ENCODE data around the gene NLN.
"Not testable (repeated sequence)": the region's sequence is repeated elsewhere in the genome, so short reads cannot be mapped to it uniquely, and the experiment has no call there.

NLN gene

DNA sequence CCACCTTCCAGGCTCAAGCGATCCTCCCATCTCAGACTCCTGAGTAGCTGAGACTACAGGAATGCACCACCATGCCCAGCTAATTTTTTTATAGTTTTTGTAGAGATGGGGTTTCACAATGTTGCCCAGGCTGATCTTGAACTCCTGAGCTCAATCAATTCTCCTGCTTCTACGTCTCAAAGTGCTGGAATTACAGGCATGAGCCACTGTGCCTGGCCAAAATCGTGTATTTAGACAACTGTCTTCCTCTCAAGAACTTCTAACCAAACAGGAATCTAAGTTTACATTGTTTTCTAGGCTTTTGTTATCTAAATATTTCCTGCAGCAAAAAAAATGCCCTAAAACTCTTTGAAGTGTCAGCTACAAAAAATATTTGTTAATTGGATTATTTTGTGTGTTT is 78.8 kb downstream of the NLN start:
- no peaks in the 10 kb centered on the region for H3K27me3 Mint-ChIP-seq (ENCODE audit: low read depth)
- no peak overlapping the region for H3K4me3 Mint-ChIP-seq
- H3K36me3 Mint-ChIP-seq (ENCODE audit: low read depth): peaks cover 16% of the 10 kb centered on the region
- H3K4me1 Mint-ChIP-seq (ENCODE audit: low read depth): peaks cover 24% of the 10 kb centered on the region
- H3K9me3 Mint-ChIP-seq: peaks cover 6% of the 10 kb centered on the region
- H3K27ac Mint-ChIP-seq: no peak overlapping the region

DNA sequence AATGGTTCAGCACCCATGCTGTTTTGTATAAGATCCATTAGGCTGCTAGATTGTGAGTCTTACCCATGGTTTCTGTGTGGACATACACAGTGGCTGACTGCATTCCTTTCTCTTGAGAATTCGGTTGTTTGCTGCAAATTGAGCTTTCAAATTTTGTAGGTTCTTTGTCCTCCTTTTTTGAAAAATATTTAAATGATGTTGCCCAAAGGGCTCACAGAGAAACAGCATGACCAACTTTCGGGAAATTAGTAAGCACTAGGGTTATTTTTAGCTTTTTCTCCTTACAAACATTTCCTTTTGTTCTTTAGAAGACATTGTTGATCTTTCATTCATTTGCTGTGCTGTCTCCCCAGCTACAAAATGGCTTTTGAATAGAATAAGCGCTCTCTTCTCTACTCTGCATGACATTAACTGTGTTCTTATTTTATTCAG is 79.4 kb downstream of the NLN start:
- Mint-ChIP-seq H3K36me3 (ENCODE audit: low read depth) (peaks cover 22% of the 10 kb centered on the region), H3K9me3 (peaks cover 6% of the 10 kb centered on the region), H3K27ac (no peak overlapping the region), H3K4me1 (ENCODE audit: low read depth) (peaks cover 24% of the 10 kb centered on the region), H3K27me3 (ENCODE audit: low read depth) (no peaks in the 10 kb centered on the region), H3K4me3 (peak overlapping the region; percentile 8)

DNA sequence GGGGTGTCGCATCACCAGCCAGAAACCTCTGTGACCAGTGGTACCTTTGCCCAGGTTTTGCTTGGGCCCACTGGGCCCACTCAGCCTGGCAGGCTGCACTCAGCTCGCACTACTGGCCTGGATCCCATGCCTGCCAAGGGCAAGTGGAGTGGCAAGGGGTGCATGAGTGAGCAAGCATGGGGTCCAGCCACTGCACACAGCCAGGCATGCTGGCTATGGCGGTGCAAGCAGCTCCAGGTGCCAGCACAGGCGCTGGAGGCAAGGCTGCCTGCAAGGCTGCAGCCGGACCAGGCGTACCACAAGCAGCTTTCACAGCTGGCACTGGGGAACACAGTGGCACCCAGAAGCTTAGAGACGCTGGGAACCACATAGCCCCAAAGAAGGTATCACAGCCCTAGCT is 80.1 kb downstream of the NLN start:
- Mint-ChIP-seq H3K36me3 (ENCODE audit: low read depth) (peaks cover 22% of the 10 kb centered on the region), H3K9me3 (peaks cover 6% of the 10 kb centered on the region), H3K27me3 (ENCODE audit: low read depth) (no peaks in the 10 kb centered on the region), H3K4me3 (no peak overlapping the region), H3K4me1 (ENCODE audit: low read depth) (peaks cover 22% of the 10 kb centered on the region), H3K27ac (no peak overlapping the region)

DNA sequence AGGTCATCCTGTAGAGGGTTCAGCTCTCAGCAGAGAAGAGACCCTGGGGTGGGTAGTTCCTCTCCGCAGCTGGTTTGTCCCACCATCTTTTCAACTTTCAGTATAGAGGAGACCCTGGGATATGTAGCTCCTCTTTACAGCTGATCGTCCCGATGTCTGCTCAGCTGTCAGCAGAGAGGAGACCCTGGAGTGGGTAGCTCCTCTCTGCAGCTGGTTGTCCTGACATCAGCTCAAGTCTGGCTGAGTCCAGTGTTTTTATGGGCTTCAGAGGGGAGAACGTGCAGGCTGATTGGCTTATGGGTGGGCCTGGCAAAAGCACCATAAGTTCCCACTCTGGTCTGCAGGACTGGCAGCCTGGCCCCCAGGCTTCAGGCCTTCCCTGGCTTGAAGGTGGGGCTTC is 80.8 kb downstream of the NLN start:
- H3K36me3 Mint-ChIP-seq (ENCODE audit: low read depth): peaks cover 22% of the 10 kb centered on the region
- H3K27ac Mint-ChIP-seq: no peak overlapping the region
- H3K9me3 Mint-ChIP-seq: peaks cover 6% of the 10 kb centered on the region

DNA sequence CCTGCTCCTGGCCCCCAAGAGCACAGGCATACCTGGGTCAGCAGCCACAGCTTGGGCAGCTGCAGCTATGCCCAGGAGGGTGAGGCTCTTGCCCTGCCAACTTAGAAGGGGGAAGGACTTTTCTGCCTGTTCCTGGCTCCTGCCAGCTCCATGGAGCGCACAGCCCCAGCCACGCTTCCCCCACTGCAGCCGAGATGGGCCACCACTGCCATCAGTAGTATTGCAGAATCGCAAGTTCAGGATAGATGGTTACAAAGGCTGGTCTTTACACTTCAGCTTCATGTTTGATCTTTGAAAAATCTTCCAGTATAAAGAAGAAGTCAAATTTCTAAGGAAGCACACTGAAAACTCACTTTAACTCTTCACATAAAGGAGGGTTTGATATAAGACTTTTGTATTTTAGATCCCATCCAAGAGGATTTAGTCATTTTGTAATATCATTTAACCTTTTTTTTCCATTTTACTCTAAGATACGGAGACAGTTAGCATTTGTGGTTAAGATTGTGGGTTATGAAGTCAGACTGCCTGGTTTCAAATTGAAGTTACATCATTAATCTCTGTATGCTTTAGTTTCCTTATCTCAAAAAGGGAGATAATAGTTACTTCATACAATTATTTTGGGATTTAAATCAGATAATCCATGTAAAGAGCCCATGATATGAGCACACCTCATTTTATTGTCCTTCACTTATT is 81.8 kb downstream of the NLN start:
- Mint-ChIP-seq H3K9me3 (peaks cover 6% of the 10 kb centered on the region), H3K36me3 (ENCODE audit: low read depth) (peaks cover 22% of the 10 kb centered on the region), H3K4me3 (peak overlapping the region; percentile 7), H3K27me3 (ENCODE audit: low read depth) (no peaks in the 10 kb centered on the region), H3K27ac (peak overlapping the region; percentile 79), H3K4me1 (ENCODE audit: low read depth) (peaks cover 22% of the 10 kb centered on the region)

More for the DNA sequence above, 80.8 kb downstream of the NLN start:
- Mint-ChIP-seq H3K4me1 (ENCODE audit: low read depth) (peaks cover 22% of the 10 kb centered on the region), H3K4me3 (no peak overlapping the region), H3K27me3 (ENCODE audit: low read depth) (no peaks in the 10 kb centered on the region)

DNA sequence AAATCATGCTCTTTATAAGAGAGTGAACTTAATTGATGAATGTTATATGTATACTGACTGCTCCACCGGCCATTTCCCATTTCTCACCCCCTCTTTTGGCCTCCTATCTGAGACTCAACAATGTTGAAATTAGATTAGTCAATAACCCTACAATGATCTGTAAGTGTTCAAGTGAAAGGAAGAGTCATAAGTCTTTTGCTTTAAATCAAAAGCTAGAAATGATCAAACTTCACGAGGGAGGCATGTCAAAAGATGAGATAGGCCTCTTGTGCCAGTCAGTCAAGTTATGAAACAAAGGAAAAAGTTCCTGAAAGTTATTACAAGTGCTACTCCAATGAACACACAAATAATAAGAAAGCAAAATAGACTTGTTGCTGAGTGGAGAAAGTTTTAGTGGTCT is 83.1 kb downstream of the NLN start:
- no peak overlapping the region for H3K27ac Mint-ChIP-seq
- H3K4me3 Mint-ChIP-seq: no peak overlapping the region
- H3K9me3 Mint-ChIP-seq: peaks cover 6% of the 10 kb centered on the region
- peaks cover 30% of the 10 kb centered on the region for H3K36me3 Mint-ChIP-seq (ENCODE audit: low read depth)
- no peaks in the 10 kb centered on the region for H3K27me3 Mint-ChIP-seq (ENCODE audit: low read depth)
- peaks cover 22% of the 10 kb centered on the region for H3K4me1 Mint-ChIP-seq (ENCODE audit: low read depth)

DNA sequence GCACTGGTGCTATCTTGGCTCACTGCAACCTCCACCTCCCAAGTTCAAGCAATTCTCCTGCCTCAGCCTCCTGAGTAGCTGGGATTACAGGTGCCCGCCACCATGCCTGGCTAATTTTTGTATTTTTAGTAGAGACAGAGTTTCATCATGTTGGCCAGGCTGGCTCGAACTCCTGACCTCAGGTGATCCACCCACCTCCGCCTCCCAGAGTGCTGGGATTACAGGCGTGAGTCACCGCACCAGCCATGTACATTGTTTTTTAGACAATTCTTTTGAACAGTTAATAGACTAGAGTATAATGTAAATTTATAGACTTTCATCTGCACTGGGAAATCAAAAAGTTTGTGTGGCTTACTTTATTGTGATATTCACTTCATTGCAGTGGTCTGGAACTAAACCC is 85.5 kb downstream of the NLN start:
- peaks cover 21% of the 10 kb centered on the region for H3K4me1 Mint-ChIP-seq (ENCODE audit: low read depth)
- H3K4me3 Mint-ChIP-seq; H3K27ac Mint-ChIP-seq; H3K27me3 Mint-ChIP-seq (ENCODE audit: low read depth); H3K9me3 Mint-ChIP-seq: not testable (repeated sequence)
- peaks cover 29% of the 10 kb centered on the region for H3K36me3 Mint-ChIP-seq (ENCODE audit: low read depth)

DNA sequence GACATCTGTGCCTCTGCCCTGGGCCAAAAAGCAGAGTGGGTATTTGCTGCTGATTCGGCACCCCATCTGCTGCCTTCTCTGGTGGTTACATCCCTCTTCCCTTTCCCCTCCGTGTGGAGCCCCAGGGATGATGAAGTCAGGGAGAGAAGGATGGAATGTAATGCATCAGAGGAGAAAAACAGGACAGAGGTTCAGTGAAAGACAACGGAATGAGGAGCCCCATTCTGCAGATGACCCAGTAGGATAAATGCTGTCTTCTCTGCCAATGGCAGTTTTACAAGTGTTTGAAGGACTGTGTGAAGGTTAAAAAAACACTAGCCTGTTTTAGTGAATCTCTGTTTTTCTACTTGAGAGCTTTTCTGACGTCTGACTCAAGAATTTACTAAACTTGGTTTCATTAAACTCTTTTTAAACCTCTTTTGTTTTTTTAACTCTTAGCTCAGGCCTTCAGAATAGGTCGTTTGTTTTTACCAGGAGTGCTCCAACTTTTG is 86.3 kb downstream of the NLN start:
- H3K27ac Mint-ChIP-seq: no peak overlapping the region
- no peak overlapping the region for H3K4me3 Mint-ChIP-seq
- peaks cover 25% of the 10 kb centered on the region for H3K36me3 Mint-ChIP-seq (ENCODE audit: low read depth)
- no peaks in the 10 kb centered on the region for H3K9me3 Mint-ChIP-seq
- H3K27me3 Mint-ChIP-seq (ENCODE audit: low read depth): no peaks in the 10 kb centered on the region
- peaks cover 29% of the 10 kb centered on the region for H3K4me1 Mint-ChIP-seq (ENCODE audit: low read depth)

DNA sequence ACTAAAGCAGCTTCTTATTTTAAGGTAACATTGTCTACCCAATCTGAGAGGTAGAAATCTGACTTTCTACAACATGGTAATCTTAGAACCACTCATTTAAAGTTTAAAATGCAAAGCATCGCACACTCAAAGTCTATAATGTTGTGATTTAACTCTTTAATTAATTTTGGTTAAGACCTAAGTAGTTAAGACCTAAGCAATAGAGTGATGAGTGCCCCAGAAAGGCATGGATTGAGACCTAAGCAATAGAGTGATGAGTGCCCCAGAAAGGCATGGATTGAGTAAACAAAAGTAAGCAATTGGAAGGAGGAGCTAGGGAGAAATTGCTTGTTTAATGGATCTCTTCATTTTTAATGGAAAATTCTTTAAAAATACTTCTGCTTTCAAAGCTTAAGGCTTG is 86.8 kb downstream of the NLN start:
- H3K36me3 Mint-ChIP-seq (ENCODE audit: low read depth): peaks cover 25% of the 10 kb centered on the region
- H3K4me3 Mint-ChIP-seq: no peak overlapping the region
- no peak overlapping the region for H3K27ac Mint-ChIP-seq
- peaks cover 28% of the 10 kb centered on the region for H3K4me1 Mint-ChIP-seq (ENCODE audit: low read depth)
- no peaks in the 10 kb centered on the region for H3K27me3 Mint-ChIP-seq (ENCODE audit: low read depth)
- no peaks in the 10 kb centered on the region for H3K9me3 Mint-ChIP-seq

DNA sequence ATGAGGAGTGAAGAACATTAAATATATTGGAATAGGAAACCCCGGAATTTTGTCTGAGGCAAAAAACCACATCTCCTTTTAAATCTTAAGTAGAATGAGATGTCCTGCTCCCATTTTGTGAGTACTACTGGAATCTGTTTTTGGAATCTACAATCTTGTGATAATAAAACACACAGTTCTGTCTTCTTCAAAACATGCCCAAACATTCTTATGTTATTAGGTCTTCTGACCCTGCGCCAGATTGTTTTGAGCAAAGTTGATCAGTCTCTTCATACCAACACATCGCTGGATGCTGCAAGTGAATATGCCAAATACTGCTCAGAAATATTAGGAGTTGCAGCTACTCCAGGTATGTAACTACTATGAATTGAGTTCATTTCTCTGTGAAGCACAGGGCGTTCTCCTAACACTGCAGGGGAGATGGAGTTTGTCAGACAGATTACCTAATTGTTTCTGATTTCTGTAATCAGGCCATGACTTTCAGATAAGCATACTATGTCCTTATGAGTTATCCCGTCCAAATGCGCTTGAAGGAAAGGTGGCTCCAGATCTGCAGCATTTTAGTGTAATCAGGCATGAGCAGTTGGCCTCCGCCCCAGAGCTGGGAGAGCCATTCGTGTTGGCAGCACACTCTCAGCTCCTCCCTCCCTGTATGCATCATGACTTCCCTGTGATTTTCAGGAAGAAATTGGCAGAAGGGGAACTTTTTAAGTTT is 88.0 kb downstream of the NLN start:
- H3K9me3 Mint-ChIP-seq: no peaks in the 10 kb centered on the region
- H3K4me1 Mint-ChIP-seq (ENCODE audit: low read depth): peaks cover 23% of the 10 kb centered on the region
- H3K4me3 Mint-ChIP-seq: no peak overlapping the region
- no peak overlapping the region for H3K27ac Mint-ChIP-seq
- no peaks in the 10 kb centered on the region for H3K27me3 Mint-ChIP-seq (ENCODE audit: low read depth)
- H3K36me3 Mint-ChIP-seq (ENCODE audit: low read depth): peaks cover 29% of the 10 kb centered on the region

DNA sequence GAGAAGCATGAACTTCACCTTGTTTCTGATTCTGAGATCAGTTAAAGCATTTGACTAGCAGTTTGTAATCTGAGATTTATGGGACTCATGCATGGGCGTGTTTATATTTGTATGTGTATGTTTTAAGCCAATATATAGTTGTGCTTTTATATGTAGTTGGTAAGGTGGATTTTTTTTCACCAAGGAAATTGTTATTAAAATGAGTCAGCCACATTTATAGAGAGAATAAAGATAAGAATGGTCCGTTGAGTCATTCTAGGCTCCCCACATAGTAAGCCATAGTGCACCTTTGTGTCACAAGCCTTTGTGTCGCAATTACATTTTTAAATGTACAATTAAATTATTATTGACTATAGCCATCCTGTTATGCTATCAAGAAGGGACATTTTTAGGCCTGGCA is 89.0 kb downstream of the NLN start:
- peaks cover 21% of the 10 kb centered on the region for H3K36me3 Mint-ChIP-seq (ENCODE audit: low read depth)
- peaks cover 19% of the 10 kb centered on the region for H3K4me1 Mint-ChIP-seq (ENCODE audit: low read depth)
- H3K27me3 Mint-ChIP-seq (ENCODE audit: low read depth): no peaks in the 10 kb centered on the region
- no peak overlapping the region for H3K27ac Mint-ChIP-seq
- H3K4me3 Mint-ChIP-seq: no peak overlapping the region
- no peaks in the 10 kb centered on the region for H3K9me3 Mint-ChIP-seq

DNA sequence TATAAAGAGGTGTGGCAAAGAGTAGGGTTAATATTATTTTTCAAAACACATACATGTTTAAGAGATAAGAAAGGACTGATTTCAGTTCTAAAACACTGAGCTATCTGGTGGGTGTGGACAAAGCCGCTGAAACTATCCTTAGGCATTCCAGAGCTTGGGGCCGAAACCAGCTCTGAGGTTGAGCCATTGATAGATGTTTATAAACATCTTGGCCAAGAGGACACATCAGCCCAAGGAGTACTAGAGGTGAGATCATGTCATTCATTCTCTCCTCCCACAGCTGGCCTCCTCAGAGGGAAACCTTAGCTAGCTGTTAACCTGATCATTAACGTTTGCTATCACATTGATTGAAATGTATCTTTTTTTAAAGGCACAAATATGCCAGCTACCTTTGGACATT is 89.9 kb downstream of the NLN start:
- Mint-ChIP-seq H3K27me3 (ENCODE audit: low read depth) (no peaks in the 10 kb centered on the region), H3K36me3 (ENCODE audit: low read depth) (peaks cover 21% of the 10 kb centered on the region), H3K4me3 (no peak overlapping the region), H3K27ac (no peak overlapping the region), H3K9me3 (no peaks in the 10 kb centered on the region), H3K4me1 (ENCODE audit: low read depth) (peaks cover 19% of the 10 kb centered on the region)

DNA sequence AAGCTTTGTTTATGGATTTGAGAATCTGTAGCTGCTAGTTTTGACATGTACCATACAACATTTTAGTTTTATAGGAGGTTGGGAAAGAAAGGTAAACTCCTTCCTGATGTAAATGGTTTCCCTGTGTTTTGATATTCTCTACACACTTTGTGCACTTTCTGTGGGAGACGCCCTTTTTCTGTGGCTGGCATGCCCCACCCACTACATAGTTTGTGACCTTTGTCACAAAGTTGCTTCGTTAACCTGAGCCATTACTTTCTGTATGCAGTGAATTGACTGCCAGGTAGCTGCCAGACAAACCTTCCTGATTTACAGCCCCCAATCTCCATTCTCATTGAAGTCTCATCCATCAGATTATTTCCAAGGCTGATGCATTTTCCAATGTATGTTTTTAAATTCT is 90.6 kb downstream of the NLN start:
- Mint-ChIP-seq H3K4me1 (ENCODE audit: low read depth) (peaks cover 19% of the 10 kb centered on the region), H3K4me3 (no peak overlapping the region), H3K27me3 (ENCODE audit: low read depth) (no peaks in the 10 kb centered on the region), H3K27ac (no peak overlapping the region), H3K36me3 (ENCODE audit: low read depth) (peaks cover 21% of the 10 kb centered on the region), H3K9me3 (no peaks in the 10 kb centered on the region)

DNA sequence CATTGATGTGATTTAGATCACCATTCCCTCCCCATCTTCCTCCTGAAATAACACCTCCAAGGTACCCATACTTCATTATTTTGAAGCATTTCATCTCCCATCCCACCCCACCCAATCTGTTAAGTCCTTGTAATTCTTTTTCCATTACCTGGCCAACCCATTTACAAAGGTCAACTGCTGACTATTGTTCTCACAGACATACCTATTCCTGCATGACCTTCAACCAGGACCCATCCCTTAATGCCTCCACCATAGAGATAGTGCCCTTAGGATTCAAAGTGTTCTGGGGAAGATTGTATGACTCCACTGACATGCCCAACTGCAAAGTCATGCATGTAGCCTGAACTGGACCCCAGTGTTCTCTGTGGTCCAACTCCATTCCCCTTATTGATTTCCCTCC is 91.2 kb downstream of the NLN start:
- no peak overlapping the region for H3K27ac Mint-ChIP-seq
- H3K27me3 Mint-ChIP-seq (ENCODE audit: low read depth): no peaks in the 10 kb centered on the region
- peaks cover 19% of the 10 kb centered on the region for H3K4me1 Mint-ChIP-seq (ENCODE audit: low read depth)
- peaks cover 21% of the 10 kb centered on the region for H3K36me3 Mint-ChIP-seq (ENCODE audit: low read depth)
- H3K9me3 Mint-ChIP-seq: no peaks in the 10 kb centered on the region
- no peak overlapping the region for H3K4me3 Mint-ChIP-seq

DNA sequence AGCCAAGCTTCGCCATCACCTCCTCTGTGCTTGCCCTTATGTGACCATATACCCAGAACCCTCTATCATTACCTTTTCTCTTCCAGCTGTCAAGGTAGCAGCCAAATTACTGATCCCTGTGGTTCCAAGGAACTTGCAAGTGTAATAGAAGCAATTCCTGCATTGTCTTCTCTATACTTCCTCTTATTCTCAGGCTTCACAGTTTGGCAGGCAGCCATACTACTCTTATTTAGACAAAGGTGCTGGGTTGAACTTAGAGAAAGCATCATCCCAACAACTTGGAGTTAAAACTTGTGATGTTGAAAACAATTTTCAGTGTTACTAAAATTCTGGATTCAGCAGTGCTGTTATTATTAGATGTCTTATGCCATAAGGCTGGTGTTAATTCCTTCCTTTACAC is 93.2 kb downstream of the NLN start:
- Mint-ChIP-seq H3K4me3 (no peak overlapping the region), H3K36me3 (ENCODE audit: low read depth) (peaks cover 12% of the 10 kb centered on the region), H3K27me3 (ENCODE audit: low read depth) (no peaks in the 10 kb centered on the region)

More for the DNA sequence above, 93.2 kb downstream of the NLN start:
- Mint-ChIP-seq H3K9me3 (no peaks in the 10 kb centered on the region), H3K27ac (no peak overlapping the region), H3K4me1 (ENCODE audit: low read depth) (peaks cover 24% of the 10 kb centered on the region)
